Right lobe of liver (tissue), 4 donors: ENCODE data around the gene MAP2K2.

Experiments
- POLR2A ChIP-seq: fragments of 450-650 bp; IDR thresholded peaks from one replicate; pipeline ENCODE4 v1.6.1; 2017; ENCODE audit warnings: antibody characterized with exemption, mild to moderate bottlenecking
- TF ChIP-seq, protein P1 (sequence below), 4 donors: fragments of 200-600 bp in 3 of 4; fragments of 450-650 bp in 1 of 4; IDR thresholded peaks; one replicate each; pipeline versions ENCODE4 v1.5.1 to v1.8.0; 2016 to 2022; ENCODE audit warnings: antibody characterized with exemption in 4 of 4, mild to moderate bottlenecking in 2 of 4
- donor health status: DM: no; HTN: no; CAD: no.
- donor health status: DM: no; HTN: no; CAD: no.
- donor health status: DM: no; HTN: yes; CAD: no.

DNA sequence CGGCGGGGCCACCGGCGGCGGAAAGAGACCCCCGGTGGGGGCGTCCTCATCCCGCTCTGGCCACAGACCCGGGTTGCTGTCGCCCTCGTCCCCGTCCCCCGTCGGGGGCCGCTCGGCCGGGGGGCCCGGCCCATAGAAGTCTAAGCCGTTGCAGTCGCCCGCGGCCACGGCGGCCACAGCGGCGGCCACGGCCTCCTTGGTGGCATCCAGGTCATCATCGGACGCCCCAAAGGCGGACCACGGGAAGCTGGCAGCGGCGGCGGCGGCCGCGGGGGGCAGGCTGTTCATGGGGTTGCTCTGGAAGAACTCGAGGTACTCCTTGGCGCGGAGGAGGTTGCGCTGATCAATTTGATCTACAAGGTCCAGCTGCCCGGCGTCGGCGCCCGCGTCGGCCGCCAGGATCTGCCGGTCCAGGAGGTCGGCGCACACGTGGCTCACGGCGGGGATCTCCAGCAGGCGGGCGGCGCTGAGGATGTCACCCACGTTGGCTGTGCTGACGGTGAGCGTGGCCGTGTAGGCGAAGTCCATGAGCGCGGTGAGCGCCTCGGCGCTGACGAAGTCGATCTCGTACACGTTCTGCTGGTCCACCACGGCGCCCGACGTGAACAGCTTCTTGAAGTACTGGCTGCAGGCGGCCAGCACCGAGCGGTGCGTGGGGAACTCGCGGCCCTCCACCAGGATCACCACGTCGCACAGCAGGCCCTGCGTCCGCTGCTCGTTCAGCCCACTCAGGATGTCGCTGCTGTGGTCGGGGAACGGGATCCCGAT, 69.3 kb downstream of the MAP2K2 start:
- no peak for TF ChIP-seq POLR2A
- TF ChIP-seq, protein P1, sequence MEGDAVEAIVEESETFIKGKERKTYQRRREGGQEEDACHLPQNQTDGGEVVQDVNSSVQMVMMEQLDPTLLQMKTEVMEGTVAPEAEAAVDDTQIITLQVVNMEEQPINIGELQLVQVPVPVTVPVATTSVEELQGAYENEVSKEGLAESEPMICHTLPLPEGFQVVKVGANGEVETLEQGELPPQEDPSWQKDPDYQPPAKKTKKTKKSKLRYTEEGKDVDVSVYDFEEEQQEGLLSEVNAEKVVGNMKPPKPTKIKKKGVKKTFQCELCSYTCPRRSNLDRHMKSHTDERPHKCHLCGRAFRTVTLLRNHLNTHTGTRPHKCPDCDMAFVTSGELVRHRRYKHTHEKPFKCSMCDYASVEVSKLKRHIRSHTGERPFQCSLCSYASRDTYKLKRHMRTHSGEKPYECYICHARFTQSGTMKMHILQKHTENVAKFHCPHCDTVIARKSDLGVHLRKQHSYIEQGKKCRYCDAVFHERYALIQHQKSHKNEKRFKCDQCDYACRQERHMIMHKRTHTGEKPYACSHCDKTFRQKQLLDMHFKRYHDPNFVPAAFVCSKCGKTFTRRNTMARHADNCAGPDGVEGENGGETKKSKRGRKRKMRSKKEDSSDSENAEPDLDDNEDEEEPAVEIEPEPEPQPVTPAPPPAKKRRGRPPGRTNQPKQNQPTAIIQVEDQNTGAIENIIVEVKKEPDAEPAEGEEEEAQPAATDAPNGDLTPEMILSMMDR (IDR thresholded peaks at IDR 0.05): no peak
